Vagina (tissue), 2 donors: ENCODE measurements around the gene DUSP23.

Source experiments
- CTCF ChIP-seq, 3 experiments: fragments of 450-650 bp in 2 of 3; fragments of 200-600 bp in 1 of 3; sonication (generic) in 1 of 3; IDR thresholded peaks; one replicate each; pipeline ENCODE4 v1.5.1; 2017 to 2019; ENCODE audit warnings: antibody characterized with exemption in 3 of 3, mild to moderate bottlenecking in 2 of 3, moderate library complexity in 2 of 3
- POLR2A ChIP-seq, 2 donors: fragments of 450-650 bp; IDR thresholded peaks; one replicate each; pipeline ENCODE4 v1.6.1; 2017; ENCODE audit warnings: antibody characterized with exemption in 2 of 2, mild to moderate bottlenecking in 2 of 2, moderate library complexity in 2 of 2
- POLR2AphosphoS5 ChIP-seq, 2 donors: sonication (generic); formaldehyde crosslinking; IDR thresholded peaks; one replicate each; pipeline ENCODE4 v1.9.0; 2017; ENCODE audit warnings: antibody characterized with exemption in 2 of 2, mild to moderate bottlenecking in 2 of 2, low read depth in 1 of 2; ENCODE audit not compliant: insufficient read depth in 1 of 2

- TF ChIP-seq CTCF (IDR thresholded peaks at IDR 0.05) (no peak), POLR2AphosphoS5 (IDR thresholded peaks at IDR 0.05; ENCODE audit: insufficient read depth in 1 of 2, low read depth in 1 of 2) (peak in 1 of 2 donors; percentile 75), POLR2A (IDR thresholded peaks at IDR 0.05) (no peak)
Observed at GRCh38 chr1:159752135-159752580, 28.6 kb upstream of the DUSP23 start.
